A673 (cell line): ENCODE data around the gene KRTAP13-3.

ENCODE experiments used
- CTCF ChIP-seq: fragments of 300-800, 200-600 bp; sonication (generic); conservative IDR thresholded peaks from 2 replicates; pipeline ENCODE4 v1.5.1; 2017; ENCODE audit warnings: low read depth, mild to moderate bottlenecking, antibody characterized with exemption, low read length, moderate library complexity, mixed read lengths
- EZH2 ChIP-seq: fragments of 200-600 bp; sonication (generic); IDR thresholded peaks from 2 replicates; pipeline ENCODE4 v1.6.1; 2017; ENCODE audit warnings: borderline replicate concordance, low read depth, mild to moderate bottlenecking, mixed read lengths, antibody characterized with exemption, low read length; ENCODE audit not compliant: poor library complexity, severe bottlenecking

GRCh38 chr21:30415993-30416392 lies 9.7 kb downstream of the KRTAP13-3 start:
- TF ChIP-seq CTCF (no peak), EZH2 (no peak)
